ENCODE measurements around the gene ACOT7.
"Not testable (repeated sequence)": the region's sequence is repeated elsewhere in the genome, so short reads cannot be mapped to it uniquely, and the experiment has no call there.

Gene ACOT7

GRCh38 chr1:6219641-6220040, 173.9 kb downstream of the ACOT7 start:
- DNase-seq, result not testable (repeated sequence)

DNA sequence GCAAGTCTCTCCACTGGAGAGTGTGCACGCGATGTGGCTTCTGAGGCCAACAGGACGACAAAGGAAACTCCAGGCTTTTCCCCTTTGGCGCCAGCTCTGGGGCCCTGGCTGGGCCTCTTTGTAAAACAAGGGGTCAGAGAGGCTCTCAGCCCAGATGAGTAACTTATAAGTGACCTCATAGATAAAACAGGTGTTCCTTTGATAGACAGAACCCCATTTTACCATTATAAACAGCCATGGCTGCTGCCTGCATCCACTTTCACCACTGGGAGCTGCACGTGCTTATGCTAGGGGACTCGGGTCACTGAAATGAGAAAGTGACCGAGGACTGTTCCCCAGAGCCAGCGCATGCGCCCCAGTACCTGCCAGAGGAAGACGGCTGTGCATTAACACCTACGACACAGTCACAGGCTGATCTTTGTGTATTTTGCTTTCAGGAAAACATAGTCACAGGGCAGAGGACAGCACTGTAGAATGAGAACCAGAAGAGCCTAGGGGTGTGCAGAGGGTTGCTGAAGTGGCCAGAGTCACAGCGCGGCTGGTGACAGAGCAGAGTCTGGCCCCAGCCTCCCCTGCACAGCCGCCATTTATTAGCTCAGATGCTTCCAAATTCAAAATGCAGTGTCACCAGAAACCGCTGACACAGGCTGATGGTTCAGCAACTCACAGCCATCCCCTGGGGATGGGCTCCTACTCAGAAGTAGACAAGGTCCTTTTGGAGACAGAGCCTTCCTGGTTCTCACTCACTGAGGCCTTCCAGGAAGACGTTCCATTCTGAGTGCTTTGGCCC, 175.0 kb downstream of the ACOT7 start:
- no peak for DNase-seq

All from activated naive CD4-positive, alpha-beta T cell (primary cell).